Measurements from ENCODE around the gene NELL2.
"Not testable (repeated sequence)": the region's sequence is repeated elsewhere in the genome, so short reads cannot be mapped to it uniquely, and the experiment has no call there.

The NELL2 gene

GRCh38 chr12:44875954-44876543 lies at the start of gene NELL2:
Gene NELL2, minus strand, starts transcription at chr12:44876315. Its CDS starts 446 bp downstream, at chr12:44875869.
- DNase-seq: peak; percentile 98

GRCh38 chr12:44921736-44922135 lies 45.6 kb upstream of the NELL2 start:
- no peak for DNase-seq

DNA sequence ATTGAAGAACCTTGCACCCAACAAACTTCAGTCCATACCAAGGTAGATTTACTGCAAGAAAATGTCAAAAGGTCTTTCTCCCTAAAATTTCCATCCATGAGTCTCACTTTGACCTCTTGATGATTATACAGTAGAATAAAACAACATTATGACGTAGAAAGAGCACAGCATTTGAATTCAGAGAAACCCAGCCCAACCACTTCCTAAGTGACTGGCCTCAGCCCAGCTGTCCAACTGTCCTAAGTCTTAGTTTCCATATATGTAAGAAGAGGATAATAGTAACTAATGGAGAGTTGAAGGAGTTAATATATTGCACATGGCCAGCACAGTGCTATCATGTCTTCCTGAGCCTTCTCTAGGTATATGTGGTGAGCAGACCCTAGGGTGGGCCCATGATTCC lies 41.0 kb upstream of the NELL2 start:
- DNase-seq: no peak

- no peak for DNase-seq
Measured at GRCh38 chr12:44915958-44916357, 39.8 kb upstream of the NELL2 start.

- DNase-seq: no peak
Measured at GRCh38 chr12:44904321-44904720, 28.2 kb upstream of the NELL2 start.

DNA sequence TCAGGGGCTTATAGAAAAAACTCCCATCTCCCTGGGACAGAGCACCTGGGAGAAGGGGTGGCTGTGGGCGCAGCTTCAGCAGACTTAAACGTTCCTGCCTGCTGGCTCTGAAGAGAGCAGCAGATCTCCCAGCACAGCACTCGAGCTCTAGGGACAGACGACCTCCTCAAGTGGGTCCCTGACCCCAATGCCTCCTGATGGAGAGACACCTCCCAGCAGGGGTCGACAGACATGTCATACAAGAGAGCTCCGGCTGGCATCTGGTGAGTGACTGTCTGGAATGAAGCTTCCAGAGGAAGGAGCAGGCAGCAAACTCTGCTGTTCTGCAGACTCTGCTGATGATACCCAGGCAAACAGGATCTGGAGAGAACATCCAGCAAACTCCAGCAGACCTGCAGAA lies 22.0 kb upstream of the NELL2 start:
- DNase-seq: not testable (repeated sequence)

- DNase-seq: no peak
Measured at GRCh38 chr12:44889926-44890325, 13.8 kb upstream of the NELL2 start.

- peak; percentile 59 for DNase-seq
Measured at GRCh38 chr12:44889162-44889561, 13.0 kb upstream of the NELL2 start.

GRCh38 chr12:44885902-44886301 lies 9.8 kb upstream of the NELL2 start:
- no peak for DNase-seq

GRCh38 chr12:44881197-44881596 lies 5.1 kb upstream of the NELL2 start:
- no peak for DNase-seq

DNA sequence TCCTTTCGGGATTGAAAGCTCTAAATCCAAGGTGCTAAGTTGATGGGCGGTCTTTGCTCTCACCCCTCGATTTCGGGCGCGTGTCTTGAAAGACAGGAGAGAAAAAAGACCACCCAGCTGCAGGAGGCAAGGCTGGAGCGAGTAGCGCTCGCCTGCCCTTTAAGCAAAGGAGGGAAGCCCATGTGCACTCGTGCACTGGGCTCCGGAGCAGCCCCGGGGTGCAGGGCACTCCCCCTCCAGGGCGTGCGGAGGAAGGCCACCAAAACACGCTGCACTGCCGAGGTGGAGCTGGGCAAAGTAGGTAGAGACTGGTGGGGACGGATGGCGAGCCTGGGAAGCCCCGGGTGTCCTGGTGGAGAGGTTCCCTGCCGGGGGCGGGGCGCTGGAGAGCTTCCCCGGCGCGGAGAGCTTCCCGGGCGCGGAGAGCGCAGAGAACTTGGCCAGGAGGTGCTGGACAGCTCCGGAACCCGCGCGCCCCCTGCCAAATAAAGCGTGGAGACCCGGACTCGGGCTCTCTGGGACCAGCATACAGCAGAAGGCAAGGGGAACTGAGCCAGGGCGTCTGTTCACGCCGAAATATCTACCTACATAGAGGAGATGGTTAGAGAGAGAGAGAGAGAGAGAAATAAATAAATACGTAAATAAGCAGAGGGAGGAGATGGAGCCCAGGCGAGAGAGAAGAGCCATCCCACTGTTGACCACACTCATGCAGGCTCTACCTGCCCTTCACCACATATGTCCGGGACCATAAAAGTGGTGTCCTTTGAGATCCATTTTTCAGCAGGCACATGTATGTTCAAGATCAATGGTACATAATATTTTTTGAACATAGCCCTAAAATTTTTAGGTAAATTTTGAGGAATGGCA lies 662 bp upstream of the NELL2 start:
- peak; percentile 98 for DNase-seq

GRCh38 chr12:44875417-44875953 lies 630 bp downstream of the NELL2 start:
- DNase-seq: peak; percentile 76

DNA sequence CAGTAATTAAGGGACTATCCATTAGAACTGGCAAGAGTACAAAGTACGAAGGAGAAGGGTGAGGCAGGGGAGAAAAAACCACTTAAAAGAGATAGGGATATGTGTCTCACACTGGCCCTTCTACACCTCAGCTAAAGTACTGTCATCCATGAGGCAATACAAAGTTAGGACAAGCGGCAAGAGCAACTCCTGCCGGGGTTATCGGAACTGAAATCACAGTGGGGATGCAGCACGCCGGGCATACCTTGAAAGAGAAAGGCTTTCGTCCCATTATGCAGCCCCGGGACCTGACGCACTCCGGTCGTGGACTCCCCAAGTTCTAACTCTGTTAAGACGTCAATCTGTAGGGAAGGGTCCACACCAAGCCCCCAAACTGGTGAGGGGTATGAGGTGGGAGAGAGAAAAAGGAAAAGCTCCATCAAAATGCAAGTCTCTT lies 1.1 kb downstream of the NELL2 start:
- no peak for DNase-seq

DNA sequence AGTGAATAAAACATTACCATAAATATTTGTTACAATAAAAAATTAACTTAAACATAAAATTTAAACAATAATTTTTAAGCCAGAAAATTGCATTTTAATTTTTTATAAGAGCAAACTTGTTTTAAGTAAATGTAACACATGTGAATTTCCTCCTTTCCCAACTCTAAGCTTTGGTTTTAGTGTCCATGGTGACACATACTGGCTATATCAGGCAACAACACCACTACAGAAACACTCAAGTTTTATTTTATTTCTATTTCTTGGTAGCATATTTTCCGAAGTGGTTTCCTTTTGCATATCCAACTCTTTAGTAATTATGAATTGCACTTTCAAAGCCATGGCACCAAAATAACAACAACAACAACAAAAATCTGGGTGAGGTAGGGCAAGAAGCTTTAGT lies 2.2 kb downstream of the NELL2 start:
- no peak for DNase-seq

DNA sequence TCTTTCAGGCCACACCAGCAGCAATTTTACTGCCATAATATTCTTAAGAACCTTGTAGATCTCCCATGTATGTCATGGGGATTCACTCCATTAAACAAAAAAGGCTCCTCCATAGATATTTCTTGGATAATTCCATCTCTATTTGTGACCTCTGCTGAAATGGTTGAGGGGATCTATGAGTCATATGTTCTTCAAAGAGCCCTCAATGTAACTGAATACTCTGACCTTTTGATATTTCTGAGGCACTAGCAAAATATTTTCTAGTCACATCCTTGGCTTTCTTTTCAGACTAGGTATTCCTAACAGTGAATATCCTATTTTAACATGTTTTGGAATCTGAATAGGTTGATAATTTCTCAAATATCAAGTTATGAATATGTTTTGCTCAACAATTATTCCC lies 6.6 kb downstream of the NELL2 start:
- DNase-seq: no peak

DNA sequence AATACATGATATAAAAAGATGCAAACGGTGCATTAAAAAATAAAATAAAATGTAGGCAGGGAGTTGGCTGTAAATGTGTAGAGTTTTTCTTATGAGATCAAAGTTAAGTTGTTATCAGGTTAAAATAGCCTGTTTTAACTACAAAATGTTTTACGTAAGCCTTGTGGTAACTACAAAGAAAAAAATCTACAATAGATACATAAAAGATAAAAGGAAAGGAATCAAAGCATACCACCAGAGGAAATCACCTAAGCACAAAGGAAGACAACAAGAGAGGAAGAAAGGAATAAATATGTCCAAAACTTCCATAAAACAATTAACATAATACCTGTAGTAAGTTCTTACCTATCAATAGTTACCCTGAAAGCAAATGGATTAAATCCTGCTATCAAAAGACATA lies 12.2 kb downstream of the NELL2 start:
- no peak for DNase-seq

- no peak for DNase-seq
Measured at GRCh38 chr12:44859998-44860689, 16.0 kb downstream of the NELL2 start.

DNA sequence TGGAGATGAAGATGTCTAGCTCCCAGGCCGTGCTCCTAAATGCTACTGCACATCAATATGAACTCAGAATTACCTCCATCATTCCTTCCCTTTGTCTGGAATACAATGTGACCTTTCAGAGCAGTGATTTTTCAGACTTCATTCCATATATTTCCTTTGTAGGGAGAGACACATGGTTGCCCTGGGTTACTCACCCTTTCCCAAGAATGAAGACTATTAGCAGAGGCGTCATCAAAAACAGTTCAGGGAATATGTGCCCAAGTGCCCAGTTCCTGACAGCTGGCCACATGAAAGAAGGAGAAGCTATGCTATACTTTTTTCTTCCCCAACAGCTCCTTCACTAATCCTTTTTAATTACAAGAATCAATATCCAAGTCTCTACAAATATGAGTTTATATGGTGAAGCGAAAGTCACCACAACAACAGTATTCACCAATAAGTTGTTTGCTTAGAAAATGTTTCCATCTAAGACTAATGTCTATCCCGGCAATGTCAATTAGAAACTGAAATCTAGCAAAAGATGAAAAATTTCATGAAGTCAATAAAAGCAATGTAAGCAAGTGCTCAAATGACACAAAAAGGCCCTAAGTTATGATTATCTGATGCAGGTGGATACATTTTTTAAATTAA lies 17.8 kb downstream of the NELL2 start:
- DNase-seq: no peak

GRCh38 chr12:44852483-44852882 lies 23.6 kb downstream of the NELL2 start:
- no peak for DNase-seq

GRCh38 chr12:44851586-44851985 lies 24.5 kb downstream of the NELL2 start:
- DNase-seq: no peak

DNA sequence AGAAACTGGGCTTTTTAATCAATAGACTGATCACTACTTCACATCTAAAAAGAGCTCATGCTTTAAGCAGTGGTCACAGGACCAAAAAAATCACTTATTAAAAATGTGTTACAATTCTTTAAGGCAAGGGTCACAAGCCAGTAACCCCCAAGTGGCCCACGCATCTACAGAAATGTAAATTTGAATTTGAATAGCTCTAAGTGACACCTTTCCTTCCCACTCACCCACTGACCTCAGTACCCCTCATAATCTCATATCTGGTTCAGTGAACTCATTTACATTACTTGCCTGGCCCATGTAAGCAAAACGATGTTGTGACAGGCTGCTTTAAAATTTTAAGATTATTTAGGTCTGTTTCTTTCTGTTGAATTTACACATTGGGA lies 27.4 kb downstream of the NELL2 start:
- no peak for DNase-seq

DNA sequence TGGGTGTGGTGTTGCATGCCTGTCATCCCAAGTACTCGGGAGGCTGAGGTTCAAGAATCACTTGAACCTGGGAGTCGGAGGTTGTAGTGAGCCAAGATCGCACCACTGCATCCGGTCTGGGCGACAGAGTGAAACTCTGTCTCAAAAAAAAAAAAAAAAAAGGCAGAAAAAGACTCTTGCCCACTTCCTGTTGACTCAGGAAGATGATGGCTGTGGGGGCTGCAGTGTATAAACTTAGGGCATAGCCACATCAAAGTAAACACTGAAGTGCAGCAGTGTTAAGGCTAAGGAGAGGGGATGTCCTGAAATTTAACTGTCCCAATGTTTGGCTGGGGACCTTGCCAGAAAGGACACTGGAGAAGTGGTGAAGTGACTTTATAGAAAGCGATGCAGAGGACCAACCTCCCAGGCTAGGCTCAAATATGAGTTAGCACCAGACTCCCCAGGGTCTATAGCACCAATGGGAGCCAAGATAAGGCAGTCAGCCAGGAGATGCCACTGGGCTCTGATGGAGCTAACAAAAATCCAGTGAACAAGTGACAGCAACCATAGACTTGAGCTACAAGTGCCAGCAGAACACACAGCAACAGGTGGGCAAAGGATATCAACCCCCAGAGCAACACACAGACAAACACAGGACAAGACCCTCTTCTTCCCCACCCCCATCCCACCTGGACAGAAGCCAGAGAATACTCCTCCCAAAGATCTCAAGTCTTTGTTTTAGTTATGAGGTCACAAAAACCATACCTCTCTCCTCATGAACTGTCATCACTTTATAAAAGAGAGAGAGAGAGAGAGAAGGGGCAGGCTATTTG lies 28.0 kb downstream of the NELL2 start:
- no peak for DNase-seq

Data from T1000 (cell line).